Skeletal muscle tissue (tissue), 5 donors: ENCODE measurements around the gene PPP1R2. TPM values are rescaled to one million over a fixed set of nuclear protein-coding genes. Genes with fewer than 3 reads are reported as not detected.

Experiments used
- H3K27ac ChIP-seq: one replicate; pipeline ENCODE4 v1.7.0; 2013; ENCODE audit warnings: mild to moderate bottlenecking, low read depth, low read length, inconsistent platforms
- H3K27me3 ChIP-seq, 3 donors: one replicate each; pipeline ENCODE4 v1.7.0; 2013; ENCODE audit warnings: low read length in 3 of 3; ENCODE audit not compliant: control insufficient read depth in 3 of 3, insufficient read depth in 3 of 3
- H3K36me3 ChIP-seq, 3 donors: one replicate each; pipeline ENCODE4 v1.7.0; 2013; ENCODE audit warnings: low read length in 3 of 3; ENCODE audit not compliant: control insufficient read depth in 3 of 3, insufficient read depth in 3 of 3
- H3K4me1 ChIP-seq, 3 donors: one replicate each; pipeline ENCODE4 v1.7.0; 2013; ENCODE audit warnings: low read length in 3 of 3, mild to moderate bottlenecking in 3 of 3; ENCODE audit not compliant: control insufficient read depth in 3 of 3, insufficient read depth in 3 of 3
- H3K4me3 ChIP-seq, 3 donors: one replicate each; pipeline ENCODE4 v1.7.0; 2013; ENCODE audit warnings: low read length in 3 of 3
- H3K9ac ChIP-seq, 3 donors: one replicate each; pipeline ENCODE4 v1.7.0; 2013; ENCODE audit warnings: low read length in 3 of 3, mild to moderate bottlenecking in 3 of 3, moderate library complexity in 2 of 3, low read depth in 1 of 3
- H3K9me3 ChIP-seq, 3 donors: one replicate each; pipeline ENCODE4 v1.7.0; 2013; ENCODE audit warnings: low read length in 3 of 3; ENCODE audit not compliant: control insufficient read depth in 3 of 3
- small RNA-seq: library from RNA; depleted of rRNA; stranded (forward); fragments of <200 nt; gene quantifications from one replicate; pipeline ENCODE3, GENCODE V24; 2014
- total RNA-seq: library from RNA; depleted of rRNA; stranded (reverse); fragments of >200 nt; gene quantifications from one replicate; pipeline ENCODE4 v1.2.3, GENCODE V29; 2014
- donor health status: Osteomylitis.

The PPP1R2 gene
- total RNA-seq, 1 donor from 2014 or later: 42.8 TPM

- no peaks in the 10 kb centered on the region for H3K36me3 ChIP-seq
- no peaks in the 10 kb centered on the region for H3K27me3 ChIP-seq
These were observed 74.3 kb downstream of the PPP1R2 start for GRCh38 chr3:195468841-195469240.

GRCh38 chr3:195468391-195468776 is 74.7 kb downstream of the PPP1R2 start:
- no peaks in the 10 kb centered on the region for H3K27me3 ChIP-seq
- H3K9me3 ChIP-seq: no peaks in the 10 kb centered on the region
- H3K4me3 ChIP-seq: no peak overlapping the region
- H3K36me3 ChIP-seq: no peaks in the 10 kb centered on the region
- no peak overlapping the region for H3K9ac ChIP-seq
- no peaks in the 10 kb centered on the region for H3K4me1 ChIP-seq
- no peak overlapping the region for H3K27ac ChIP-seq

More at GRCh38 chr3:195468841-195469240, 74.3 kb downstream of the PPP1R2 start:
- Histone ChIP-seq H3K9ac (no peak overlapping the region), H3K4me1 (no peaks in the 10 kb centered on the region), H3K4me3 (no peak overlapping the region), H3K27ac (no peak overlapping the region), H3K9me3 (no peaks in the 10 kb centered on the region)

GRCh38 chr3:195467641-195468390 is 75.3 kb downstream of the PPP1R2 start:
- Histone ChIP-seq H3K27me3 (no peaks in the 10 kb centered on the region), H3K9ac (no peak overlapping the region), H3K4me3 (no peak overlapping the region), H3K4me1 (no peaks in the 10 kb centered on the region), H3K27ac (no peak overlapping the region), H3K36me3 (no peaks in the 10 kb centered on the region), H3K9me3 (no peaks in the 10 kb centered on the region)

- peaks cover 0 to 4% (median 0%) of the 10 kb centered on the region in 3 donors for H3K27me3 ChIP-seq
- H3K36me3 ChIP-seq: no peaks in the 10 kb centered on the region
- no peak overlapping the region for H3K27ac ChIP-seq
- no peak overlapping the region for H3K9ac ChIP-seq
- H3K4me1 ChIP-seq: peaks cover 4 to 8% (median 7%) of the 10 kb centered on the region in 3 donors
- no peak overlapping the region for H3K4me3 ChIP-seq
- H3K9me3 ChIP-seq: no peaks in the 10 kb centered on the region
These were observed 76.9 kb downstream of the PPP1R2 start for GRCh38 chr3:195466251-195466650.

Small RNA genes lying within 50 kb of the gene (small RNA-seq; reads per million reads assigned to genes)
- gene RN7SL73P (not detected), gene RNU6ATAC24P (not detected)

Other genes with a start within 250 kb of the PPP1R2 start
- 52.7 TPM for gene ACAP2, start 100.3 kb downstream of the PPP1R2 start, total RNA-seq
- gene APOD, start 40.6 kb upstream of the PPP1R2 start, total RNA-seq: 20.4 TPM
- gene MUC20, start 177.7 kb upstream of the PPP1R2 start, total RNA-seq: 1.0 TPM